CD4-positive, alpha-beta memory T cell (primary cell): ENCODE results near the gene VRTN. TPM values are rescaled to one million over a fixed set of nuclear protein-coding genes. Genes with fewer than 3 reads are reported as not detected.
"Not testable (repeated sequence)": the region's sequence is repeated elsewhere in the genome, so short reads cannot be mapped to it uniquely, and the experiment has no call there.

Experiments used
- CTCF ChIA-PET: fragments of 350-600 bp; sonication (Branson Sonifier 250); formaldehyde crosslinking; loops from one replicate; lab custom pipeline; 2021; ENCODE audit warnings: inconsistent platforms; ENCODE audit not compliant: partially characterized antibody; lab: Charles Lee
- POLR2A ChIA-PET: fragments of 350-600 bp; sonication (Branson Sonifier 250); formaldehyde crosslinking; loops from one replicate; lab custom pipeline; 2021; ENCODE audit not compliant: partially characterized antibody; lab: Charles Lee
- DNase-seq, 5 donors: peaks; one replicate each; pipeline versions ENCODE4 v3.0.0 to v3.0.0-alpha.2; 2020 to 2022; ENCODE audit warnings: mixed read lengths in 1 of 5
- H3K27ac ChIP-seq: one replicate; pipeline ENCODE4 v1.7.0; 2013; ENCODE audit warnings: low read depth, low read length
- H3K27me3 ChIP-seq: 2 replicates; pipeline ENCODE4 v1.7.0; 2013; ENCODE audit warnings: mild to moderate bottlenecking, low read length, moderate library complexity; ENCODE audit not compliant: insufficient read depth
- H3K36me3 ChIP-seq: 2 replicates; pipeline ENCODE4 v1.7.0; 2013; ENCODE audit warnings: mild to moderate bottlenecking, low read length, moderate library complexity; ENCODE audit not compliant: insufficient read depth
- H3K4me1 ChIP-seq: 2 replicates; pipeline ENCODE4 v1.7.0; 2013; ENCODE audit warnings: mild to moderate bottlenecking, low read length, moderate library complexity; ENCODE audit not compliant: insufficient read depth
- H3K4me3 ChIP-seq, 2 donors: one replicate each; pipeline ENCODE4 v1.7.0; 2013; ENCODE audit warnings: low read length in 2 of 2, mild to moderate bottlenecking in 1 of 2
- H3K9me3 ChIP-seq, 2 donors: one replicate each; pipeline ENCODE4 v1.7.0; 2013; ENCODE audit warnings: low read length in 2 of 2, control low read depth in 1 of 2; ENCODE audit not compliant: control insufficient read depth in 1 of 2
- H3K27ac Mint-ChIP-seq, 7 donors: one replicate each; pipeline ENCODE4 v1.8.0; 2020 to 2021; ENCODE audit warnings: mixed read lengths in 7 of 7, mild to moderate bottlenecking in 6 of 7, inconsistent platforms in 3 of 7, moderate library complexity in 3 of 7
- H3K27me3 Mint-ChIP-seq, 2 donors: one replicate each; pipeline ENCODE4 v1.8.0; 2020 to 2021; ENCODE audit warnings: mixed read lengths in 2 of 2
- H3K36me3 Mint-ChIP-seq, 2 donors: one replicate each; pipeline ENCODE4 v1.8.0; 2020 to 2021; ENCODE audit warnings: mixed read lengths in 2 of 2, inconsistent platforms in 1 of 2, mild to moderate bottlenecking in 1 of 2
- H3K4me1 Mint-ChIP-seq, 4 donors: one replicate each; pipeline ENCODE4 v1.8.0; 2020 to 2021; ENCODE audit warnings: mixed read lengths in 4 of 4, mild to moderate bottlenecking in 1 of 4
- H3K4me3 Mint-ChIP-seq, 8 donors: one replicate each; pipeline ENCODE4 v1.8.0; 2020 to 2021; ENCODE audit warnings: mixed read lengths in 8 of 8, mild to moderate bottlenecking in 7 of 8, moderate library complexity in 6 of 8, inconsistent platforms in 3 of 8
- H3K9me3 Mint-ChIP-seq, 8 donors: one replicate each; pipeline ENCODE4 v1.8.0; 2020 to 2021; ENCODE audit warnings: mixed read lengths in 8 of 8, mild to moderate bottlenecking in 5 of 8, inconsistent platforms in 3 of 8, moderate library complexity in 1 of 8
- intact Hi-C: fragments of 100-400 bp; cut with micrococcal nuclease; formaldehyde crosslinking; loops from one replicate; pipeline ENCODE4 v1.15.1; 2023
- polyA plus RNA-seq, 2 donors: library from polyadenylated mRNA; unstranded; fragments of 300-500 nt; fragmentation: Illumina TruSeq; gene quantifications; one replicate each; pipeline ENCODE4 v1.2.3, GENCODE V29; 2021
- total RNA-seq, 2 experiments: library from RNA; stranded (reverse); gene quantifications; one replicate each; pipeline ENCODE4 v1.2.3, GENCODE V29; 2021

Gene VRTN
- total and polyA plus RNA-seq, 4 experiments from 2014 or later = not detected

GRCh38 chr14:74364271-74364880, 16.1 kb downstream of the VRTN start:
- H3K27me3 Mint-ChIP-seq = peaks cover 5 to 8% of the 10 kb centered on the region in 2 donors
- H3K36me3 Mint-ChIP-seq = no peaks in the 10 kb centered on the region
- CTCF ChIA-PET = interaction anchor here (1.2 to 1.4 kb wide), 4 partner anchors 9 to 245 kb away, joined by 5 to 7 read pairs (median 5); no protein-coding TSS in a partner anchor
- Histone ChIP-seq H3K4me1 (no peaks in the 10 kb centered on the region), H3K27me3 (peaks cover 5% of the 10 kb centered on the region), H3K27ac (no peak overlapping the region), H3K36me3 (no peaks in the 10 kb centered on the region), H3K9me3 (no peaks in the 10 kb centered on the region), H3K4me3 (no peak overlapping the region)
- no peak for DNase-seq
- H3K4me3 Mint-ChIP-seq = no peak overlapping the region
- POLR2A ChIA-PET = no interaction called here
- no peaks in the 10 kb centered on the region for H3K4me1 Mint-ChIP-seq
- no peak overlapping the region for H3K27ac Mint-ChIP-seq
- H3K9me3 Mint-ChIP-seq = no peaks in the 10 kb centered on the region
- intact Hi-C loops = no loop called here

GRCh38 chr14:74368026-74368425, 19.8 kb downstream of the VRTN start:
- Histone ChIP-seq H3K27me3 (no peaks in the 10 kb centered on the region), H3K4me1 (no peaks in the 10 kb centered on the region), H3K4me3 (no peak overlapping the region), H3K36me3 (no peaks in the 10 kb centered on the region), H3K9me3 (no peaks in the 10 kb centered on the region), H3K27ac (no peak overlapping the region)
- POLR2A ChIA-PET = no interaction called here
- Mint-ChIP-seq H3K4me3 (no peak overlapping the region), H3K27ac (no peak overlapping the region), H3K4me1 (peaks cover 0 to 1% (median 0%) of the 10 kb centered on the region in 4 donors), H3K36me3 (no peaks in the 10 kb centered on the region), H3K9me3 (no peaks in the 10 kb centered on the region), H3K27me3 (peaks cover 6 to 14% of the 10 kb centered on the region in 2 donors)
- intact Hi-C loops = no loop called here
- CTCF ChIA-PET = no interaction called here
- DNase-seq = no peak

GRCh38 chr14:74368441-74368840, 20.2 kb downstream of the VRTN start:
- Mint-ChIP-seq H3K4me1 (peaks cover 0 to 1% (median 0%) of the 10 kb centered on the region in 4 donors), H3K36me3 (no peaks in the 10 kb centered on the region), H3K27ac (no peak overlapping the region), H3K9me3 (no peaks in the 10 kb centered on the region), H3K4me3 (no peak overlapping the region), H3K27me3 (peaks cover 6 to 14% of the 10 kb centered on the region in 2 donors)
- intact Hi-C loops = no loop called here
- no peak for DNase-seq
- Histone ChIP-seq H3K4me1 (no peaks in the 10 kb centered on the region), H3K36me3 (no peaks in the 10 kb centered on the region), H3K9me3 (no peaks in the 10 kb centered on the region), H3K27ac (no peak overlapping the region), H3K4me3 (no peak overlapping the region), H3K27me3 (no peaks in the 10 kb centered on the region)
- CTCF ChIA-PET = no interaction called here
- POLR2A ChIA-PET = no interaction called here

- no peaks in the 10 kb centered on the region for H3K4me1 Mint-ChIP-seq
- Histone ChIP-seq H3K27me3 (no peaks in the 10 kb centered on the region), H3K9me3 (no peaks in the 10 kb centered on the region), H3K4me1 (no peaks in the 10 kb centered on the region), H3K36me3 (no peaks in the 10 kb centered on the region), H3K4me3 (no peak overlapping the region), H3K27ac (no peak overlapping the region)
- H3K4me3 Mint-ChIP-seq = no peak overlapping the region
- POLR2A ChIA-PET = no interaction called here
- H3K9me3 Mint-ChIP-seq = peaks cover 0 to 1% (median 0%) of the 10 kb centered on the region in 8 donors
- CTCF ChIA-PET = no interaction called here
- intact Hi-C loops = no loop called here
- H3K27me3 Mint-ChIP-seq = peaks cover 5 to 10% of the 10 kb centered on the region in 2 donors
- no peak overlapping the region for H3K27ac Mint-ChIP-seq
- no peaks in the 10 kb centered on the region for H3K36me3 Mint-ChIP-seq
- DNase-seq = no peak
These were observed 29.9 kb downstream of the VRTN start for GRCh38 chr14:74377976-74378690.

- Histone ChIP-seq H3K4me3 (no peak overlapping the region), H3K4me1 (no peaks in the 10 kb centered on the region), H3K36me3 (no peaks in the 10 kb centered on the region), H3K27me3 (no peaks in the 10 kb centered on the region), H3K9me3 (no peaks in the 10 kb centered on the region), H3K27ac (no peak overlapping the region)
- no peak overlapping the region for H3K4me3 Mint-ChIP-seq
- H3K9me3 Mint-ChIP-seq = peaks cover 0 to 1% (median 0%) of the 10 kb centered on the region in 8 donors
- H3K27me3 Mint-ChIP-seq = peaks cover 3 to 6% of the 10 kb centered on the region in 2 donors
- H3K27ac Mint-ChIP-seq = no peak overlapping the region
- DNase-seq = no peak
- H3K4me1 Mint-ChIP-seq = no peaks in the 10 kb centered on the region
- intact Hi-C loops = no loop called here
- CTCF ChIA-PET = no interaction called here
- POLR2A ChIA-PET = no interaction called here
- no peaks in the 10 kb centered on the region for H3K36me3 Mint-ChIP-seq
These were observed 31.9 kb downstream of the VRTN start for GRCh38 chr14:74380172-74380571.

GRCh38 chr14:74380845-74381244, 32.6 kb downstream of the VRTN start:
- no peaks in the 10 kb centered on the region for H3K9me3 ChIP-seq

GRCh38 chr14:74381571-74381970, 33.3 kb downstream of the VRTN start:
- DNase-seq, H3K27ac Mint-ChIP-seq, intact Hi-C loops: not testable (repeated sequence)

More at GRCh38 chr14:74380845-74381244, 32.6 kb downstream of the VRTN start:
- peaks cover 0 to 1% (median 0%) of the 10 kb centered on the region in 8 donors for H3K9me3 Mint-ChIP-seq
- no peaks in the 10 kb centered on the region for H3K36me3 Mint-ChIP-seq
- no peak overlapping the region for H3K27ac ChIP-seq
- peaks cover 0 to 5% of the 10 kb centered on the region in 2 donors for H3K27me3 Mint-ChIP-seq
- H3K27ac Mint-ChIP-seq = no peak overlapping the region
- H3K4me1 Mint-ChIP-seq = no peaks in the 10 kb centered on the region
- ChIA-PET POLR2A (no interaction called here), CTCF (no interaction called here)
- no peak overlapping the region for H3K4me3 ChIP-seq
- H3K36me3 ChIP-seq = no peaks in the 10 kb centered on the region
- no peak overlapping the region for H3K4me3 Mint-ChIP-seq
- intact Hi-C loops = no loop called here
- no peak for DNase-seq
- H3K27me3 ChIP-seq = no peaks in the 10 kb centered on the region
- no peaks in the 10 kb centered on the region for H3K4me1 ChIP-seq

More at GRCh38 chr14:74381571-74381970, 33.3 kb downstream of the VRTN start:
- H3K27me3 ChIP-seq, H3K4me3 ChIP-seq, CTCF ChIA-PET, H3K9me3 ChIP-seq, H3K36me3 ChIP-seq, H3K9me3 Mint-ChIP-seq, H3K4me3 Mint-ChIP-seq, H3K36me3 Mint-ChIP-seq, H3K27me3 Mint-ChIP-seq, H3K27ac ChIP-seq, H3K4me1 ChIP-seq, POLR2A ChIA-PET, H3K4me1 Mint-ChIP-seq: not testable (repeated sequence)
